ENCODE results near the gene EMC6.
A peak's percentile ranks its signal among the peaks of the same experiment; 100 is the strongest.
"Not testable (repeated sequence)": the region's sequence is repeated elsewhere in the genome, so short reads cannot be mapped to it uniquely, and the experiment has no call there.

Gene EMC6

DNA sequence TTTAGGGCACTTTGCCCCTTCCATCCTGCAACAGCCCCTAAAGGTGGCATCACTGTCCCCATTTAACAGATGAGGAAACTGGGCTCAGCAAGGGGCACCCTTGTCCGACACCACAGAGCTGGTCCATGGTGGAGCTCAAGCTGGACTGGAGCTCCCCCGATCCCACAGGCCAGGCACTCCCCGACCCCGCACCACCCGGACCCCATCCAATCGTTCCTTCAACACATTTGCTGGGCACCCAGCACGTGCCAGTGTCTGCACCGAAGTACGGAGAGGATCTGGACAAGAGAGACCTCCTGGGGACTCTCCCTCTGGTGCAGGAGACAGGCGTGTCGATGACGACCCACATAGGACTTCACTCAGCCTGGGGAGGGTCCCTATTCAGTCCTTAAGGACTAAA, 13.4 kb downstream of the EMC6 start:
- DNase-seq: no peak

DNA sequence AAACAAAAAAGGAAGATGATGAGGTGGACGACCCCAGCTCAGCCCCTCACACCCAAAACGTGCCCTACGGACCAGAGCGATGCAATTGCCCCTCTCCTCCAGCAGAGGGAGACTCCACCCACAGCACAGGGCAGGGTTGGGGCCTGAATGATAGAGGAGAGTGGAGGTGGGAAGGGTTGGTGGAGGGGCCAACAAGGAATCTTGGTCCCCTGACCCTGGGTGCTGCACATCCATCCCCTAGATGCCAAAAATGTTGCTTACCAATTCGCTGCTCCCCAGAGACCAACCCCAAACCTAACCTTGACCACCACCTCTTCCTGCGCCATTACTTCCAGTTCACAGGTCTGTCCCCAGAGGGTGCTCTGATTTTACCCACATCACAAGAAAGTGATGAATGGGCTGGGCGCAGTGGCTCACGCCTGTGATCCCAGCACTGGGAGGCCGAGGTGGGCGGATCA, 14.5 kb downstream of the EMC6 start:
- DNase-seq: peak; percentile 47

DNA sequence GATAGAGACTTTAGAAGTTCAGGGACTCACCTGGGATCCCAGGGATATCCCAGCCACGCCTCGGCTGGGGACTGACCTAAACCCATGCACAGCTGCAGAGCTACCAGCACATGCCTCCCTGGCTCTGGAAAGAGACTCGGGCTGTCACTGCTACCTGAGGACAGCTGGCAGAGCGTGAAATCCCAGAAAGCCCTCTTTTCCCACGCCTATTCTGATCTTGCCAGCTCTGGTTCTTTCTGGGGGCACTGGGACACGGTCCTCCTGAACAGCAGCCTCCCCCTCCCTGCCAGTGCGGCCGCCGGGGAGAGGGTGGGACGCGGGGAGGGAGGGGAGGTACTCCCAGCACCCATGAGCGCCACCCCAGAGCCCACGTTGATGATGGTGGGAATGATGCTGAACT, 16.6 kb downstream of the EMC6 start:
- DNase-seq: no peak

DNA sequence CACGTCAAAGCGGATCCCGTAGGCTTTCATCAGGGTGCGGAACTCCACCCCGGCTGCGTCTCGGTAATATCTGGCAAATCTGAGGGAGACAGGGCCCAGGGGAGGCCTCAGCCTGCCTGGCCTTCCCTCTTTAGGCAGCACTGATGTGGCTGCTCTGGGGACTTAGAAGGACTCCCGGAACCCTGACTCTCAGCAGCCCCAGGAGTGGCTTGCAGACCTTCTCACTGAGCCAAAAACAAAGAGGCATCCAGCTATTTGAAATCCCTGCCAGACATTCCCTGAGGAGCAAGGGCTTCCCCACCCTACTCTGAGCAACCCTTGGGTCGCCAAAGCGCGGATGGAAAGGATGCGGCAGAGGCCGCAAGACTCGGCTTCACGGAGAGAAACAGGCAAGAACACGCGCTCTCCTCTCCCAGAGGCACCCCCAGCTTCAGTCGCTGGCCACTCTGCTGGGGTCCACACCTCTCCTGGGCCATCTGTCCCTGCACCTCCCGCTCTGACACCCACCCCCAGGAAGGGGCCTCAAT, 19.5 kb downstream of the EMC6 start:
- DNase-seq: no peak

DNA sequence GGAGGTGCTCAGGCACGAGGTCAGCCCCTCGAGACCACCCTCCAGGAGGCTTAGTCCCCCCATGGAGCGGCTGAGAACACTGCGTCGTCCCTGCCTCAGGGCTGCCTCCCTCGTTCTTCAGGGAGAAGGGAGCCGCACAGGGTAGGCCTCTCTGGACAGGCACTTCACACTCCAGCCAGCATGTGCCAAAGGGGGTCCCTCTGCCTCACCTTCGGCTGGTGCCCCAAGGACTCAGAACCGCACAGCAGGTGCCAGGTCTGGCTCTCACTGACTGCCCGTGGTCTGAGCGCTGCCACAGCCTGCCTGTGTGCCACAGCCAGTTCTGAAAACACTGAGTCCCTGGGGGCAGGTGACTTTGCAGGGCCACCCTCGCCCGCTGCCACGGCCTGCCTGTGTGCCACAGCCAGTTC, 20.2 kb downstream of the EMC6 start:
- no peak for DNase-seq

DNA sequence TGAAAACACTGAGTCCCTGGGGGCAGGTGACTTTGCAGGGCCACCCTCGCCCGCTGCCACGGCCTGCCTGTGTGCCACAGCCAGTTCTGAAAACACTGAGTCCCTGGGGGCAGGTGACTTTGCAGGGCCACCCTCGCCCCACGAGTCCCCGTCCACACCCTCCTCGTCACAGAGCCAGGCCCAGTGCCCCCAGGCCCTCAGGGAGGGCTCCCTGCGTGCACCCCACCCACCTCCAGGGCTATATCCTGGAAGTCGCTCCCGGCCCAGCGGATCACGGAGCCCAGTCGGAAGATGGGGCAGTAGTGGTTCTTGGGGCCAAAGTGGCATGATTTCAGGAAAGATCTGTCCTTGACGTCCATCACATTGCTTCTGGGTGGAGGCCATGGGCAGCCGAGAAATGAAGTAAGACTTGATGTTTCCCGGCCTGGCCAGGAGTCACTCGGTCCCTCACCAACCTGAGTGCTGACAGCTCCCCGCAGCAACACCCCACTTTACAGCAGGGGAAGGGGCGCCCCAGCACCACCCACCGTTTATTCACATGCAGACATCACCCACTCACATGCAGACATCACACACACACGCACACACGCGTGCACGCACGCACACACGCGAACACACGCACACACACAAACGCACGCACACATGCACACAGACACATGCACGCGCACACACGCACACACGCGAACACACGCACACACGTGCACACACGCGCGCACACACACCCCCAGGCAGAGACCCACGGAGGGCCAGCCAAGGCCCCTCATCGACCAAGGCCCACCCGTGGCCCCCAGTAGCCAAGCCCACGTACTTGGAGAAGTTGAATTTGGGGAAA, 20.9 kb downstream of the EMC6 start:
- no peak for DNase-seq

DNA sequence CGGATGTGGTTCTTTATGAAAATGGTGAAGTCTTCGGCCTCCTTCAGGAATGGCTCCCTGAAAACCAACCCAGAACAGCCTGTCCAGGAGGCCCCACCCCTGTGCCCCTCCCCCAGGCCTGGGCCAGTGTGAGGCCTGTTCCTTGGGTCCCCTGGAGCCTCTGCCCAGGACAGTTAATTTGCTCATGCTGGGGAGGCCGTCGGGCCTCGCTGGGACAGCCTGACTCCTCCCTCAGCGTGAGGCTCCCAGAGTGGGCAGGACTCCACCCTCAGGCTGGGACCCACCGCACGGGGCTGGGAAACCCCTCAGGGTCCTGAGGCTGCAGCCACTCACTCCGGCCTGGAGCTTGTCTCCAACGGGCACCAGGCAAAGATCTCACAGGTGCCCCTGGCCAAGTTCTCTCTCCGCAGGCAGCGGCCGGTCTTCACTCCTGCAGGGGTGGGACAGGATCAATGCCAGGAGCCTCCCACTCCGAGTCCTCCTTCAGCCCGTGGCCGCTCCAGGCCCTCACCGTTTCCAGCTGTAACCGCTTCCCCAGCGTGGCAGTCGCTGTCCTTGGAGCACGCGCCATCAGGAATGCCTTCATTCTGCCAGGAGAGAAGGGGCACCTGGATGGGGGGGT, 21.6 kb downstream of the EMC6 start:
- no peak for DNase-seq

DNA sequence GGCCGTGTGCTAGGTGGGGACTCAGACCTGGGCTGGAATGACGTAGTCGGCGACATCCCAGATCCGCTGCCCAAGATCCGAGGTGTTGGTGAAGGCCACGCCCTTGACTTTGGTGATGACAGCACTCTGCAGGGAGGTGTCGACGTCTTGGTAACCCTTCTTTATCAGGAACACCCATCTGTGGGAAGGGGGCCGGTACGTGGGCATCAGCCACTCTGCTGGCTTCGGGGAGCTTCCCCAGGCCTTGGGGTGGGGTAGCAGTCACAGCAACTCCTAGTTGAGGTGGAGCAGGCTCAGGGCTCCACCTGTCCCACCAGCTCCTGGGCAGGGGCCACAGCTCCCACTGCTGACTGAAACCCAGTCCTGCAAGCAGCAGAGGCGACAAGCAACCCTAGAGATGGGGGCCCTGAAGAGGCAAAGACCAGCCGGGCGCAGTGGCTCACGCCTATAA, 23.0 kb downstream of the EMC6 start:
- no peak for DNase-seq

DNA sequence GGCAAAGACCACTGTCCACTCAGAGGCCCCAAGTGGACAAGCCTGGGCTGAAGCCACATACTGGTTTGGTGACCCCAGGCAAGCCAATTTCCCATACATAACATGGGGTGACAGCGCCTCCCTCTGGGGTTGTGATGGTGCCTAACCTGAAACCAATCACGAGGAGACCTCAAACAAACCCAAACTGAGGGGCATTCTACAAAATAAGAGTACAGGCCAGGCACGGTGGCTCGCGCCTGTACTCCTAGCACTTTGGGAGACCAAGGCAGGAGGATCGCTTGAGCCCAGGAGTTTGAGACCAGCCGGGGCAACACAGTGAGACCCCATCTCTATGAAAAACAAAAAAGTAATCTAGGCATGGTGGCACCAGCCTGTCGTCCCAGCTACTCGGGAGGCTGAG, 23.7 kb downstream of the EMC6 start:
- no peak for DNase-seq

DNA sequence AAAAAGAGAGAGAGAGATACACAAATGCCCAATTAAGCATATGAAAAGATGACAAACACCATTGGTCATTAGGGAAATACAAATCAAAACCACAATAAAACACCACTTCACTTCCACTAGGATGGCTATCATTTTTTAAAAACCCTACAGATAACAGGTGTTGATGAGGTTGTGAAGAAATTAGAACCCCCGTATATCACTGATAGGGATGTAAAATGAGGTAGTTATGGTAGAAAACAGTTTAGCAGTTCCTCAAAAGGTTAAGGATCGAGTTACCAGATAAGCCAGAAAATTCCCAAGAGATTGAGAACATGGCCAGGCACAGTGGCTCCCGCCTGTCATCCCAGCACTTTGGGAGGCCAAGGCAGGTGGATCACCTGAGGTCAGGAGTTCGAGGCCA, 24.5 kb downstream of the EMC6 start:
- DNase-seq: no peak

DNA sequence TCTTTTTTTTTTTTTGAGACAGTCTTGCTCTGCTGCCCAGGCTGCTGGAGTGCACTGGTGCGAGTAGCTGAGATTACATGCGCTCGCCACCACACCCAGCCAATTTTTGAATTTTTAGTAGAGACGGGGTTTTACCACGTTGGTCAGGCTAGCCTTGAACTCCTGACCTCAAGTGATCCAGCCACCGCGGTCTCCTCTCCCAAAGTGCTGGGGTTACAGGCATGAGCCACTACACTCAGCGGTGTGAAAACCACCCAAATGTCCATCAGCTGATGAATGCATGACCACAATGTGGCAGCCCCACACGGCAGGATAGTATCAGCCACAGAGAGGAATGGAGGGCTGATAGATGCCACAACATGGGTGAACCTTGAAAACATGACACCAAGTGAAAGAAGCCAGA, 25.2 kb downstream of the EMC6 start:
- DNase-seq: no peak

DNA sequence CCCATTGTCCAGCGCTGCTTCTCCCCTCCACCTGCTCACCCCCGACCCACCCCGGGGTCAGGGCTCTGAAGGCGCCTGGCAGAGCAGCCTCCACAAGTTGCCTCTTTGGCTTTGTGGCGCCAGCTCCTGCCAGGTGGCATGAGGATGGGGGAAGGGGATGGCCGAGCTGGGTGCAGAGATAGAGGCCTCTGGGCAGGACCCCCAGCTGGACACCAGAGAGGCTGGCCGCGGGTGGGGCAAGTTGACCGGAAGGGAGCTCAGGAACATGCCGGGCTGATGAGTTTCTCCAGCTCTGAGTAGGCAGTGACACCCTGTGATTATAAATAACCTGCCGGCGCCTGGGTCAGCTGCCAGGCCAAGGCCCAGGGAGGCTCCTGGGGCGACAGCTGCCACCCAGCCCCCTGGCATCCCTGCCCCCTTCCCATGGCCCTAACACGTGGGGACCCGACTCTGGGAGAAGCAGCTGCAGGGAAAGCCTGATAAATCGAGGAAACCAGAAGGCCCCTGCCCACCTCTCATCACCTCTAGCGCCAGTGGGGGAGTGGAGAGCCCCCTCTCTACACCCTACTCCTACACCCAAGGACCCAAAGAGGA, 26.6 kb downstream of the EMC6 start:
- peak; percentile 40 for DNase-seq

DNA sequence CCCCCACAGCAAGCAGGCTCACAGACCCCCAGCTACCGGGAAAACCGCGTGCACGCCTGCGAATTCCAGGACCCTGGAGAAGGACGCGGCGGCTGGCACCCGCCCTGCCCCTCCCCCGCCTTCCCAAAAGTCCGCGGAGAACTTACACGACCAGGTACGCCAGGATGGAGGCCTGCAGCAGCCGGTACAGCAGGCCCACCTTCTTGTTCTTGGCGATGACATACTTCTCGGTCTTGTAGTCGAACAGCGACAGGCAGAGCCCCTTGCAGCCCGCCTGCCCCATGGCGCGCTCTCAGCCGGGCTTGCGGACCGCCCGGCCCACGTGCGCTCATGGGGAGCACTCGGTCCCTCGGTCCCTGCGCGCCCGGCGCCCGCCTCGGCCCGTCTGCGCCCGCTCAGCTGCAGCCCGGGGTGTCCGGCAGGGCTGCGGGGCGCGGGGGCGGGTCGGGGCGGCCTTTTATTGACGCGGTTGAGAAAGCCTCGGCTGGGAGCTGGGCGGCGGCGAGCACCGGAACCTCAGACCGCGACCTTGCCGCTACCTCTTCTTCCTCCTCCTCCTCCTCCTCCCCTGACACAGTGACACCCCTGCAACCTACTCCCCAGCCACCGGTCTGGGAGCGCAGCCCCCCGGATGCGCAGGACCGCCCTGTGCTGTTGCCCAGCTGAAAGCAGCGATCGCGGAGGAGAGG, 27.3 kb downstream of the EMC6 start, which contains the start of gene P2RX5:
Gene P2RX5, minus strand, starts transcription at position 433 of the 689 bp plus-strand sequence. Its CDS starts 150 bp downstream, at position 283.
- DNase-seq: peak; percentile 22

DNA sequence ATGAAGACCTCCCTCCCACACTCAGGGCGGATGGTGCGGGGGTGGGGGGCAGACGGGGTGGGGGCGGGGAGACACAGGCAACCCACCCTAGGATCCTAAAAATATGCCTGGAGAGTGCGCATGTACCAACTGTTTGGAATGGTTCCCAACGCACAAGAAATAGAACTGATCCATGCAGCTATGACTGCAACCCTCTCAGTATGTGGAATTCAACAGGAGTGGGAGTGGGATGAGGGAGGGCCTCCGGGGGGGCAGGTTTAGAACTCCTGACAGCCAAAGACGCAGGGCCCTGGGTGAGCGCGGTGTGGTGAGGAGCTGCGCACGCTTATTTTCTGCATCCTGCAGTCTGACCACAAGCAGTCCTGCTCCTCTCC, 28.5 kb downstream of the EMC6 start:
- DNase-seq: no peak

DNA sequence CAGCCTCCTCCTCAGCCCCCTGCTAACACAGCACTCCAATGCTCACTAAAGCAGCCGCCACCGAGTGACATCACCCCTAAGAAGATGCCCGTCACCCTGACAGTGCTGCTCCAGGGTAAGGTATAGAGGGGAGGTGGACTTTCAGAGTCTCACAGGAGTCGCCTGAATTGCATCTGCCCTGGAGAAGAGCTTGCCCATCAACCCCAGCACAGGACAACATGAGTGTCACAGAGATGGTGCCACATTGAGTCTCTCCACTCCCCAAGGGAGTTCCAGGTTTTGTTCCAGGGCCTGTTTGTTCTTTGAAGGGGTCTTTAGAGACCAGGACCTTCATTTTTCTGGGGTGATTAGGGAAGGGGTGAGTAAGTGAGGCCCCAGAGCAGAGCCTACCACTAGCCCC, 29.5 kb downstream of the EMC6 start:
- no peak for DNase-seq

DNA sequence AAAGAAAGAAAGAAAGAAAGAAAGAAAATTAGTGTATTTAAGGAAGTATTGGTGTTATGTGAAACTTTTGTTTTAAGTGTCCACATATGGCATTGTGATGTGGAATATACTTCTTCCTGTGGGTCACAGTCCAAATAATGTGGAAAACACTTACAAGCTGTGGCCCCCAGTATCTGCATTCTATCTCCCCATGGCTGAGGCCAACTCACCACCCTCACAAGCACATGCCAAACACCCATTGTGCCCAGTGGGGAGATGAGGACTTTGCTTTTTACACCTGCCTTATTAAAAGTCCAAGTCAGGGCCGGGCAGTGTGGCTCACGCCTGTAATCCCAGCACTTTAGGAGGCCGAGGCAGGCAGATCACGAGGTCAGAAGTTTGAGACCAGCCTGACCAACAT, 31.3 kb downstream of the EMC6 start:
- no peak for DNase-seq

DNA sequence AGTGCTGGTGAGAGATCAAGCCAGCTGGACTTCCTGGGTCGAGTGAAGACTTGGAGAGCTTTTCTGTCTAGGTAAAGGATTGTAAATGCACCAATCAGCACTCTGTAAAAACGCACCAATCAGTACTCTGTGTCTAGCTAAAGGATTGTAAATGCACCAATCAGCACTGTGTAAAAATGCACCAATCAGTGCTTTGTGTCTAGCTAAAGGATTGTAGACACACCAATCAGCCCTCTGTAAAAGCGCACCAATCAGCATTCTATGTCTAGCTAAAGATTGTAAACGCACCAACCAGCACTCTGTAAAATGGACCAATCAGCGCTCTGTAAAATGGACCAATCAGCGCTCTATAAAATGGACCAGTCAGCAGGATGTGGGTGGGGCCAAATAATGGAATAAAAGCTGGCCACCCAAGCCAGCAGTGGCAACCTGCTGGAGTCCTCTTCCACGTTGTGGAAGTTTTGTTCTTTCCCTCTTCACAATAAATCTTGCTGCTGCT, 33.5 kb downstream of the EMC6 start:
- not testable (repeated sequence) for DNase-seq

DNA sequence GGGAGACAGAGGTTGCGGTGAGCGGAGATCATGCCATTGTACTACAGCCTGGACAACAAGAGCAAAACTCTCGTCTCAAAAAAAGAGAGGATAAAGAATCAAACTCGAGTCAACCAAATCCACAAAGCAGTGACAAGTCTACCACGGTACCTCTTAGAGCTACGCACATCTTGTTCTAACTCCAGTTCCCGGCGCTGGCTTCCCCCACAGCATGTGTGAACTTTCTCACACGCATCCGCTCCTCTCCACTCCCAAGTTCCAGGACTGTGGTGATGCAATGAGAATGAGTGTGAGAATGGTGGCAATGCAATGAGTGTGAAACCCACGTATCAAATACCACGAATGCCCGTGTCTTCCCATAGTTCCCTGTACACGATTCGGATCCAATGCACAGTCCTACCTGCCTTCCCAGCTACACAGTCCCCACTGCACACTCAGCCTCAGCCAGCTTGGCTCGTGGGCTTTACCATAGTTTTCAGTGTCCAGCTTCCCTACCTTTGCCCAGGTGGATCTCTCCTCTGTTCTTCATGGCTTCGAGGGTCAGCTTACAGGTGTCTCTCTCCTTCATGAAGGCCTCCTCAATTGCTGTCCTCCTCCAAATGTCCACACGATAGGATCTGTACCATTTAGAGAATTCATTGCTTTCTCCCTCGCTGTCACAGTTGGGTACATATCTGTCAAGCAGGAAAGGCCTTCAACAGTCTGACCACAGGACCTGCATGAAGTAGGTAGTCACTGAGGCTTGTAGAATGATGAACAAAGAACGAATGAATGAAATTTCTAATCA, 36.5 kb downstream of the EMC6 start:
- DNase-seq: no peak

DNA sequence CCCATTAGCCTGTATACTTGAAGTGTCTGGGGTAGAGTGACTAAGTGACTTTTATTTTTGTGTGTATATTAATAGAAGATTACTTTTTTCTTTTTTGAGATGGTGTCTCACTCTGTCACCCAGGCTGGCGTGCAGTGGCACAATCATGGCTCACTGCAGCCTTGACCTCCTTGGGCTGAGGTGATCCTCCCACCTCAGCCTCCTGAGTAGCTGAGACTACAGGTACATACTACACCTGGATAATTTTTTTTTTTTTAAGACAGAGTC, 37.0 kb downstream of the EMC6 start:
- not testable (repeated sequence) for DNase-seq

DNA sequence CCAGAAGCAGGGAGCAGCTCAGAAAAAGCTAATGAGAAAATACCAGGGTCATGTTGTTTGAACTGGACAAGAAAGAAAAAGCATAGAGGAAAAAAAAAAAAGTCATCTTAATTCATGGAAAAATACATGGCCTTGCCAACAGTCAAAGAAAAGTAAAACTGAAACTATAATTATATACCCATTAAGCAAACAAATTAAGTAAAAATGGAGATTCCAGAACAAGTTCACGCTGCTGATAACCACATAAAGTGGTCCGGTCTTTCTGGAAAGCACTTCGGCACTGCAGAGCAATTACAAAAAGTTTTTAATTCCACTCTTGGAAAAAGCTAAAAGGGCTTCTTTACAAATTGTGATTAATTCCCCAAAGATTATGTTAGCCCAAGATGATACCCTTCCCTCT, 39.8 kb downstream of the EMC6 start:
- no peak for DNase-seq

DNA sequence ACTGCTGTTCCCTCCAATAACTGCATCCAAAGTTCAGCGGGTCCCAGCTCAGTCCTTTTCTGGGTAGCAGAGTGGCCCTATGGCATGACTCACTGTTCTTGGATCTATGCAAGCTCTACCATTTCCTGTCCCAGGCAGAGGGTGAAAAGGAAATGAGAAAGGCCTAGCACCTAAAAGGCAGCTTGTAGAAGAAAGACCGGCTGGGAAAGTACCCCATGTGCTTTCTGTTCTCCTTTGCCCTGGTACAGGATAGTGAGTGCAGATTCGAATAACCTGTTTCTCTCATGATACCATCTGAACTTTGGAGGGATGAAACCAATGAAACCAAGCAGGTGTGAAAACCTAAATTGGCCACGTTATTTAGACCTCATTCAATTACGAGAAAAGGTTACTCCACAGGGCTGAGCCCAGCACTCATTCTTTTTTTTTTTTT, 42.4 kb downstream of the EMC6 start:
- peak; percentile 77 for DNase-seq

DNA sequence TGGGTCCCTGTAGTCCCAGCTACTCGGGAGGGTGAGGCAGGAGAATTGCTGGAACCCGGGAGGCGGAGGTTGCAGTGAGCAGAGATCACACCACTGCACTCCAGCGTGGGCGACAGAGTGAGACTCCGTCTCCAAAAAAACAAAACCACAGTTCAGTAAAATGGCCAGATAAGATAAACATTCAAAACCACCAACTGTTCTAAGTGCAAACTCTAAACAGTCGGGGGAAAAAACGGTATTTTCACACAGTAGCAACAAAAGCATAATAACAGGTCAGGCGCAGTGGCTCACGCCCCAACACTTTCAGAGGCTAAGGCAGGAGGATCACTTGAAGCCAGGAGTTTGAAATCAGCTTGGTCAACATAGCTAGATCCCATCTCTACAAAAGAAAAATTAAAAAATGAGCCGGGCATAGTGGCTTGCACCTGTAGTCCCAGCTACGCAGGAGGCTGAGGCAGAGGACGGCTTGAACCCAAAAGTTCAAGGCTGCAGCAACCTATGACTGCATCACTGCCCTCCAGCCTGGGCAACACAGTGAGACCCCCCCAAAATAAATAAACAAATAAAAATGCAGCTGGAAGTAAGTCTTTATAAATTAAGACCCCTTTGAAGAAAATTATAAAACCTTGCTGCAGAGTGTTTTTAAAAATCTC, 44.3 kb downstream of the EMC6 start:
- DNase-seq: no peak

Measured in EL (cell line).